Measurements from ENCODE around the gene GSE1.

DNA sequence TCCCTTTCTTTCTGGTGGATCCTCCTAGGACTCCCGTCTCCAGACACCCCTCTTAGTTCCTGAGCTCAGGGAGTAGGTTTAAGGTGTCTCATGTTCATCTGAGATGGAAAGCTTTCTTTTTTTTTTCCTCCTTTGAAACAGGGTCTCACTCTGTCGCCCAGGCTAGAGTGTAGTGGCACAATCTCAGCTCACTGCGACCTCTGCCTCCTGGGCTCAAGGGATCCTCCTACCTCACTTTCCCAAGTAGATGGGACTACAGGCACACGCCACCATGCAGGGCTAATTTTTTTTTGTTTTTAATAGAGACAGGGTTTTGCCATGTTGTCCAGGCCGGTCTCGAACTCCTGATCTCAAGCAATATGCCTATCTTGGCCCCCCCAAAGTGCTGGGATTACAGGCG, 3.6 kb upstream of the GSE1 start:
- TF ChIP-seq, protein P1, sequence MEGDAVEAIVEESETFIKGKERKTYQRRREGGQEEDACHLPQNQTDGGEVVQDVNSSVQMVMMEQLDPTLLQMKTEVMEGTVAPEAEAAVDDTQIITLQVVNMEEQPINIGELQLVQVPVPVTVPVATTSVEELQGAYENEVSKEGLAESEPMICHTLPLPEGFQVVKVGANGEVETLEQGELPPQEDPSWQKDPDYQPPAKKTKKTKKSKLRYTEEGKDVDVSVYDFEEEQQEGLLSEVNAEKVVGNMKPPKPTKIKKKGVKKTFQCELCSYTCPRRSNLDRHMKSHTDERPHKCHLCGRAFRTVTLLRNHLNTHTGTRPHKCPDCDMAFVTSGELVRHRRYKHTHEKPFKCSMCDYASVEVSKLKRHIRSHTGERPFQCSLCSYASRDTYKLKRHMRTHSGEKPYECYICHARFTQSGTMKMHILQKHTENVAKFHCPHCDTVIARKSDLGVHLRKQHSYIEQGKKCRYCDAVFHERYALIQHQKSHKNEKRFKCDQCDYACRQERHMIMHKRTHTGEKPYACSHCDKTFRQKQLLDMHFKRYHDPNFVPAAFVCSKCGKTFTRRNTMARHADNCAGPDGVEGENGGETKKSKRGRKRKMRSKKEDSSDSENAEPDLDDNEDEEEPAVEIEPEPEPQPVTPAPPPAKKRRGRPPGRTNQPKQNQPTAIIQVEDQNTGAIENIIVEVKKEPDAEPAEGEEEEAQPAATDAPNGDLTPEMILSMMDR (IDR thresholded peaks at IDR 0.05) = no peak
- TF ChIP-seq EP300 (IDR thresholded peaks at IDR 0.05) (no peak), POLR2A (IDR thresholded peaks at IDR 0.05) (no peak)
